Islet of Langerhans (tissue), 1 donor: ENCODE measurements around the gene REEP3.

Source experiments
- FAIRE-seq: peaks from one replicate; lab custom pipeline; 2011; peaks lifted over from hg19 to GRCh38; lab: Jason Lieb, UNC

The REEP3 gene

DNA sequence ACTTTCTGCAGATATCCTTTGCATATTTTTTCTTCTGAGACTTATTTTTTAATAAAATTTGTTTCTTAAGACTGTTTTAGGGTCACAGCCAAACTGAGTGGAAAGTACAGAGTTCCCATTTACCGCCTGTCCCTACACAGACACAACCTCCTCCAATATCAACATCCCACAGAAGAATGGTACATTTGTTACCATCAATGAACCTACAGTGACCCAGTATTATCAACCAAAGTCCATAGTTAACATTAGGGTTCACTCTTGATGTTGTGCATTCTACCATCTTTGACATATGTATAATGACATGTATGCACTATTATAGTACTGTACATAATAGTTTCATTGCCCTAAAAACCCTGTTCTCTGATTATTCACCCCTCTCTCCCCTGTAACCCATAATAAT lies 14.6 kb upstream of the REEP3 start:
- no peak for FAIRE-seq

DNA sequence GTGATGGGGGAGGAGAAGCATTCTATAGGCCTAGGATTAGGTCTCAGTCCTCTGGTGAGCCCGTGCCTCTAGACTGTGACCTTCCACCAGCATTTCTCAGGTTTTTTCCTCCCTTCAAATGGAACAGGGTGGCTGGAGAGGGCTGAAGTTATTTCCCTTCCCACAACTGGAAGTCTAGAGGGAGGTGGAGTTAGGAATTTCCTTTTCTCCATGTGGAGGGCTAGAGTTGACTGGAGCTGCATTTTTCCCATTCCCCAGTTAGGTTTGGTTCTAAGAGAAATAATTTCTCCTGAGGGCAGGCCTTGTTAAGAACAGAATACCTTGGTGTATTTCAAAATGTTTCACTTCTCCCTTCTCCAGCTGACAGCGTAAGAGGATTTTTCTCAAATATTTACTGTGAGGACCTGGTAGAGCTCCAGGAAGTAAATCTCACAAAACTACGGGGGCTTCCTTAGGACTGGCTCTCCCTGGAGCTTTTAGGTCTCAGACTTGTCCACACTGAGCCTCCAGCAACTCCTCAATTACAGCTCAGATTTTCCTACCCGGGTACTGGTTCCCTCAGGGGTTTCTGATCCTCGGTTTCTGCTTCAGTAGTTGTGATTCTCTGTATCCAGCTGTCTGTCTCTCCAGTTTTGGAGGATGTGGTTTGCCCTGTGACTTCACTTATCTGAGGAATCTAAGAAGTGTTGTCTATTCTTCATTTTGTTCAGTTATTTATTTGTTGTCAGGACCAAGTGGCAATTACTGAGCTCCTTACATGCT lies 6.0 kb upstream of the REEP3 start:
- no peak for FAIRE-seq

- FAIRE-seq, result no peak
Measured at GRCh38 chr10:63516207-63516606, 5.0 kb upstream of the REEP3 start.

DNA sequence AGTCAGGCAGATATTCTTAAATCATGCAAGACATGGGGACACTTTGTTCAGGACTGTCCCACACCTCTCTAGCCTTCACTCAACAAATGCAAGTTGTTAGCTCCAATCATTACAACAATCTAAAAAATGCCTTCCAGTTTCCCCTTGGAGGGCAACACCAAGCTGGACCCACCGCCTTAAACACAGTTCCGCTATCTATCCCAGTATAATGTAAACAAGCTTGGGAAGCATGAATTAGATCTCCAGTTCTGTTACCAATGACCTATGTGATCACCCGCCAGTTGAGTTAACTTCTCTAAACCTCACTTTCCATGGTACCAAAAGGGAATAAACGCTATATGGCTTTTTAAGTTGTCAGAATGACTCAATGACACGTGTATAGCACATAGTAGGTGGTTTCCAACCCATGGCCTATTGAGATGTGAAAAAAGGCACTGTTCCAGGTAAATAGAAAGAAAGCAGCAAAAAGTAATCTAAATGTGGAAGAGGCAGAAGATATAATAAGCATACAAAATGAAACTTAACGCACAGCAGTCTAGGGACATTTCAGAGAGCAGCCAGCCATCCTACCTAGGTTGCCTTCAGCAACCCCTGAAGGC lies 2.4 kb upstream of the REEP3 start:
- no peak for FAIRE-seq

GRCh38 chr10:63521416-63522276 lies 445 bp downstream of the REEP3 start:
- FAIRE-seq, result no peak

- FAIRE-seq, result no peak
Measured at GRCh38 chr10:63522277-63522687, 1.1 kb downstream of the REEP3 start.

DNA sequence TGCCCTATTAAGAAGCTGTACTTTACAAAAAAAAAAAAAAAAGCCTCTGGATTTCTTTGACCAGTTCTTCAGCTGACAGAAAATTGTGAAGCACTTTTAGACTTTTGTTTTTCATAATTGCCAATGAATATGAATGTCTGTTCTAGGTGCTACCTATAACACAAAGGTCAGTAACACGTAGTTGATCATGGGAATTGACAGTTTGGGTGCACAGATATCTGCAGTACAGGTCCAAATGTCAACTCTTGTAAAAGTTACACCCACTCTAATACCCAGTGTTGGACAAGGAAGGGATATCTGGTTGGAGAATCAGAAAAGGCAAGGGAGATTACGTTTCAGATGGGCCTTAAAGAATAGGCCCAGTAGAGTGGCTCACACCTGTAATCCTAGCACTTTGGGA lies 1.8 kb downstream of the REEP3 start:
- FAIRE-seq, result no peak

DNA sequence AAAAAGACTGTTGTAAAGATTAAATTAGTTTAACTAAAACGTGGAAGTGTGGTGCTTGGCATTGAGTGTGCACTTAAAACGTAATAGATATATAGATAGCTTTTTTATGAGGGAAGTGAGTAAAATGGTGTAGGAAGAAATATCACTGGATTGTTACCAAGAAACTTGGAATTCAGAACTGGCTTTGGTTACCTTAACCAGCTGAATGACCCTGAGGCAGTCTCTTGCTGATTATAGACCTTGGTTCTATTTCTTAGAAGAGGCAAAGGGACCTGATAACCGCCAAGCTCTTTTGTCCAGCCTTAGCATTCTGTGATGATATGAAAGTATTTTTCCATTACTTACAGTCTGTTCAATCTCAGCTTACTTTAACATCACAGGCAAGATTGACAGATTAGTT lies 3.8 kb downstream of the REEP3 start:
- no peak for FAIRE-seq

DNA sequence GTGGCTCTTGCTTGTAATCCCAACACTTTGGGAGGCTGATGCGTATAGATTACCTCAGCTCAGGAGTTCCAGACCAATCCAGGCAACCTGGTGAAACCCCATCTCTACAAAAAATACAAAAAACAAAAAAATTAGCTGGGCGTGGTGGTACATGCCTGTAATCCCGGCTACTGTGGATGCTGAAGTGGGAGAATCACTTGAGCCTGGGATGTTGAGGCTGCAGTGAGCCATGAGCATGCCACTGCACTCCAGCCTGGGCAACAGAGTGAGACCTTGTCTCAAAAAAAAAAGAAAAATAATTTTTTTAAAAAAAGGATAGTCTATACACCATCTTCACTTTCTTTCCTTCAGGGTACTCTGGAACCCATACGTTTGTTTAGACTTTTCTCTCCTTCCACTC lies 6.2 kb downstream of the REEP3 start:
- no peak for FAIRE-seq

- FAIRE-seq, result no peak
Measured at GRCh38 chr10:63528084-63528744, 7.0 kb downstream of the REEP3 start.

DNA sequence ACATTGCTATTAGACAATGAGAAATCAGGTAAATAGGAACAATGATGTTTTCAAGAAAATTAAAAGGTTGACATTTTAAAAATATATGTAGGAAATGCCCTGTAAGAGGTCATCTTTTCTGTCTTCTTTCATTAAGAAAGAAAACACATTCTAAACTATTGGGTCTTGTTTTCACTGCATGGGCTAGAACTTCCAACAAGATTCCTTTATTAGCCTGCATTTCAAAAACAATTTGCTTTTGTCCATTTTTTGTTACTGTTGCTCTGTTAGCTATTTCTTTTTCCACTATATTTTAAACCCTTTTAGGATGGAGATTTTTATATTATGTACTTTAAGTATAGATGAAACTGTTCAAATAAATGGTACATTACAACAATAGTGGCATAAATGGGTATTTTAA lies 9.2 kb downstream of the REEP3 start:
- FAIRE-seq, result peak; percentile 88

DNA sequence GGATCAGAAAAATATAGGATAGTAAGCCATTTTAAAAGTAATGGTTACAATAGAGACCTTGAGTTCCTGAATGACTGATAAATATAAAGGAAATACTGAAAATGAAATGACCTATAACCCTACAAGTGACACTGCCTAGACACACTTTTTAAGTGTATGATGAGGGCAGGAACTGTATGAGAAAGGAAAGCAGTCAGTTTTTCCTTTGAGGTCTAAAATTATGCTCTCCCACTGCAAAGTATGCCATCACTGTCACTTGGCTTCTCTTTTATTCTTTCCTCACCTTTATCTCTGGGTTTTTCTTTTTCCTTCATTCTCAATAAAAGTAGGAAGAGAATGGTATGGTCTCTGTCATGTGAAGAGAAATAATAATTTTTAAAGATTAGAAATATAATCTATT lies 13.5 kb downstream of the REEP3 start:
- no peak for FAIRE-seq

GRCh38 chr10:63536698-63537097 lies 15.5 kb downstream of the REEP3 start:
- peak; percentile 74 for FAIRE-seq

- no peak for FAIRE-seq
Measured at GRCh38 chr10:63537536-63537935, 16.3 kb downstream of the REEP3 start.

DNA sequence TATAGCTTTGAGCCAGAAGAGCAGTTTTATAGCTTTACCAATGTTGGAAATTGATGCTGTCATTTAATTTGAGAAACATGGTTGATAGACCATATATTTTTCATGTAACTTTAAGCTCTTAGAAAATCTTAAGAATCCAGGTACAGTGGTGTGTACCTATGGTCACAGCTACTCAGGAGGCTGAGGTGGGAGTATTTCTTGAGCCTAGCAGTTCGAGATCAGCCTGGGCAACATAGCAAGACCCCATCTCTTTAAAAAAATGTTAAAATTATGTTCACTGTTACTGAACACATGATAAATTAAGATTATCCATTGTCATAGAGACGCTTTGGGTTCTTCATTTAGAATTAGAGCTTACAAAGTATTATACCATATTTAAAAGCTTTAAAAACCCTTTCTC lies 18.2 kb downstream of the REEP3 start:
- no peak for FAIRE-seq

- peak; percentile 36 for FAIRE-seq
Measured at GRCh38 chr10:63539994-63540393, 18.8 kb downstream of the REEP3 start.

GRCh38 chr10:63542835-63543575 lies 21.8 kb downstream of the REEP3 start:
- FAIRE-seq, result peak; percentile 88

GRCh38 chr10:63543576-63543962 lies 22.4 kb downstream of the REEP3 start:
- no peak for FAIRE-seq

DNA sequence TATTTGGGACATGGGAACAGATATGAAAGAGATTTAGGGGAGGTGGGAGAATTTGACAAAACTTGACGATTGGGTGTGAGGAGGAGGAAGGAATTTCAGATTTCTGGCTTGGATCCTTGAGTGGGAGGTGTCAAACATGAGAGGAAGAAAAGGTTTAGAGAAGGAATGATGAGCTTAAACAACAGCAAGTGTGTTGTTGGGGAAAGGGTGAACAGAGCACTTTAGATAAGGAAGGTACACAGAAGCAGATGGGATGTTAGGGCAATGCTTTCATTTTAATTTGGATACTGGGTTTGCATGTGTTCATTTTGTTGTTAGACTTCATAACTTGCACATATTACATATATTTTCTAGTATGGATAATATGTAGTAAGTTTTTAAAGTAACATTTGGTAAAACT lies 23.2 kb downstream of the REEP3 start:
- FAIRE-seq, result peak; percentile 33

DNA sequence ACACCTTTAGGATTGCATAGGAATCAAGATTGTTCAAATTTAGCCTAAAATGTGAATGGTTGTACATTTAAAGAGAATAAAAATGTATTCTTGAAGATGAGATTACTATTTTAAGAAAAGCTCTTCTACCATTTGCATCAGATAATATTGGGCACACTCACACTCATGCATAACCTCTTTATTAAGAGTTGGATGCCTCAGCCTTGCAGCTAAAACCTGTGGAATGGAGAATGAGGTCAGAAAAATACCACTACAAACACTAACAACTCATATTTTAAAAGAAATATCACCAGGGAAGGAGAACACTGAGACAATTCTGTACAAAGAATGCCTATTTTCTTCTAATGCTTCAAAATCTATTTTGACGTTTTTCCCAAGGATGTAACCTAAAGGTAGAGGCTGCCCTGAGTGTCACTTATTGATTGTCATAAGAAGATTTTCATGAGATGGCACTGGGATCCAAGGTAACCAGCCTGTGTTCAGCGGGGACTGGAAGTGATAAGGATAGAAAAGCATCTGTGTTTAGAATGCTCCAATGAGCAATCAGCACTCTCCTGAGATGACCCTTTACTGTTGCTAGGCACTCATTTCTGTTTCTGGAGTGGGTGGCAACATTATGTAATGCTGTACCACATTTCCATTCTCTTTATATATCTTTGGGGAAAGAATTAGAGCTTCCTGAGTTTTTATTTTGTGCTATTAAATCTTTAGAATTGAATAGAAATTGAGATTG lies 26.6 kb downstream of the REEP3 start:
- peak; percentile 98 for FAIRE-seq

- FAIRE-seq, result peak; percentile 27
Measured at GRCh38 chr10:63548860-63549259, 27.7 kb downstream of the REEP3 start.
